H1 (cell line): Measurements from ENCODE around the gene TMEM150A. TPM values are rescaled to one million over a fixed set of nuclear protein-coding genes. Genes with fewer than 3 reads are reported as not detected.

Experiments
- CTCF ChIA-PET: fragments of 300-600 bp; sonication (Branson Sonifier 250); formaldehyde crosslinking; loops from one replicate; lab custom pipeline; 2021; ENCODE audit not compliant: partially characterized antibody; lab: Charles Lee
- POLR2A ChIA-PET: fragments of 300-600 bp; sonication (Branson Sonifier 250); formaldehyde crosslinking; loops from one replicate; lab custom pipeline; 2021; ENCODE audit warnings: inconsistent platforms; ENCODE audit not compliant: partially characterized antibody; lab: Charles Lee
- DNase-seq, 2 experiments: peaks; one replicate each; pipeline versions ENCODE4 v3.0.0 to v3.0.0-alpha.2; 2010 to 2022; ENCODE audit warnings: low spot score in 2 of 2, low read depth in 1 of 2, mixed read lengths in 1 of 2
- FAIRE-seq: peaks from 2 replicates; lab custom pipeline; 2011; peaks lifted over from hg19 to GRCh38; lab: Jason Lieb, UNC
- H2AFZ ChIP-seq: 2 replicates; pipeline ENCODE4 v1.8.1; 2012; ENCODE audit warnings: low read length, inconsistent platforms
- H2AK5ac ChIP-seq: 2 replicates; pipeline ENCODE4 v1.6.1; 2013; ENCODE audit warnings: low read depth, low read length
- H2BK120ac ChIP-seq: replicated peaks from 2 replicates; pipeline ENCODE3; 2013; ENCODE audit warnings: low read depth, low read length, inconsistent platforms
- H2BK12ac ChIP-seq: 2 replicates; pipeline ENCODE4 v1.6.1; 2013; ENCODE audit warnings: low read depth, low read length
- H2BK15ac ChIP-seq: 2 replicates; pipeline ENCODE4 v1.6.1; 2013; ENCODE audit warnings: low read length
- H2BK20ac ChIP-seq: 2 replicates; pipeline ENCODE4 v1.6.1; 2013; ENCODE audit warnings: low read length
- H2BK5ac ChIP-seq: 2 replicates; pipeline ENCODE4 v1.6.1; 2013; ENCODE audit warnings: low read depth, low read length
- H3K14ac ChIP-seq: 2 replicates; pipeline ENCODE4 v1.6.1; 2013; ENCODE audit warnings: inconsistent platforms; ENCODE audit not compliant: insufficient read length
- H3K18ac ChIP-seq: 2 replicates; pipeline ENCODE4 v1.6.1; 2013; ENCODE audit warnings: low read length; ENCODE audit errors: extremely low read depth
- H3K23ac ChIP-seq: 2 replicates; pipeline ENCODE4 v1.6.1; 2013; ENCODE audit warnings: inconsistent platforms; ENCODE audit not compliant: insufficient read length
- H3K23me2 ChIP-seq: 2 replicates; pipeline ENCODE4 v1.6.1; 2013; ENCODE audit warnings: low read depth, low read length
- H3K27ac ChIP-seq: 2 replicates; pipeline ENCODE4 v1.6.1; 2011; ENCODE audit warnings: low read depth, low read length, inconsistent platforms
- H3K27me3 ChIP-seq, 4 experiments: replicated peaks in 1 of 4; 1 replicate in 1 of 4; 2 replicates in 3 of 4; pipeline versions ENCODE4 v1.6.1 to v1.8.1; 2011 to 2013; ENCODE audit warnings: low read length in 3 of 4, mild to moderate bottlenecking in 3 of 4, inconsistent platforms in 2 of 4, mixed read lengths in 2 of 4, moderate library complexity in 1 of 4; ENCODE audit not compliant: control insufficient read depth in 3 of 4, insufficient read depth in 3 of 4; ENCODE audit errors: extremely low read depth in 1 of 4
- H3K36me3 ChIP-seq, 4 experiments: 2 replicates each; pipeline versions ENCODE4 v1.6.1 to v1.8.1; 2011 to 2013; ENCODE audit warnings: mild to moderate bottlenecking in 4 of 4, low read length in 3 of 4, moderate library complexity in 2 of 4, control low read depth in 1 of 4, inconsistent platforms in 1 of 4; ENCODE audit not compliant: insufficient read depth in 4 of 4, control insufficient read depth in 2 of 4
- H3K4ac ChIP-seq: replicated peaks from 2 replicates; pipeline ENCODE3; 2013; ENCODE audit warnings: low read length, low read depth, mixed read lengths, inconsistent platforms; ENCODE audit not compliant: insufficient read length
- H3K4me1 ChIP-seq, 4 experiments: replicated peaks in 1 of 4; 1 replicate in 1 of 4; 2 replicates in 3 of 4; pipeline versions ENCODE4 v1.6.1 to v1.8.1; 2011 to 2013; ENCODE audit warnings: low read length in 3 of 4, inconsistent platforms in 2 of 4, mixed read lengths in 1 of 4; ENCODE audit not compliant: insufficient read depth in 4 of 4, control insufficient read depth in 3 of 4
- H3K4me2 ChIP-seq, 2 experiments: 2 replicates each; pipeline versions ENCODE4 v1.6.1 to v1.8.1; 2011 to 2013; ENCODE audit warnings: low read depth in 2 of 2, low read length in 2 of 2, control low read depth in 1 of 2, inconsistent platforms in 1 of 2, mild to moderate bottlenecking in 1 of 2; ENCODE audit not compliant: insufficient read depth in 1 of 2
- H3K4me3 ChIP-seq, 4 experiments: fragments of 200-600, 300-600 bp in 1 of 4; sonication (generic), shearing (Covaris generic), sonication (Bioruptor Twin) in 1 of 4; 2 replicates each; pipeline versions ENCODE4 v1.5.1 to v1.8.1; 2011 to 2016; ENCODE audit warnings: low read length in 4 of 4, low read depth in 3 of 4, control low read depth in 2 of 4, inconsistent platforms in 2 of 4, mild to moderate bottlenecking in 2 of 4, mixed read lengths in 1 of 4, moderate library complexity in 1 of 4; ENCODE audit not compliant: insufficient read depth in 2 of 4; ENCODE audit errors: extremely low read depth in 1 of 4
- H3K56ac ChIP-seq: replicated peaks from 2 replicates; pipeline ENCODE3; 2013; ENCODE audit warnings: low read depth, mild to moderate bottlenecking, mixed read lengths, low read length, inconsistent platforms; ENCODE audit not compliant: insufficient read length
- H3K79me1 ChIP-seq: 2 replicates; pipeline ENCODE4 v1.6.1; 2013; ENCODE audit warnings: low read depth, low read length, control low read depth
- H3K79me2 ChIP-seq, 2 experiments: 2 replicates each; pipeline versions ENCODE4 v1.6.1 to v1.8.1; 2012 to 2013; ENCODE audit warnings: low read length in 2 of 2, mild to moderate bottlenecking in 2 of 2, inconsistent platforms in 1 of 2; ENCODE audit not compliant: insufficient read depth in 2 of 2, control insufficient read depth in 1 of 2
- H3K9ac ChIP-seq, 4 experiments: replicated peaks in 1 of 4; 1 replicate in 1 of 4; 2 replicates in 3 of 4; pipeline versions ENCODE4 v1.6.1 to v1.8.1; 2011 to 2013; ENCODE audit warnings: low read depth in 3 of 4, low read length in 3 of 4, control low read depth in 2 of 4, mild to moderate bottlenecking in 2 of 4, moderate library complexity in 2 of 4, inconsistent platforms in 1 of 4; ENCODE audit errors: extremely low read depth in 1 of 4
- H3K9me3 ChIP-seq, 2 experiments: 2 replicates each; pipeline versions ENCODE4 v1.6.1 to v1.8.1; 2012 to 2013; ENCODE audit warnings: mild to moderate bottlenecking in 2 of 2, moderate library complexity in 2 of 2, control low read depth in 1 of 2, inconsistent platforms in 1 of 2, low read depth in 1 of 2, low read length in 1 of 2, mixed read lengths in 1 of 2; ENCODE audit not compliant: insufficient read depth in 2 of 2
- H4K20me1 ChIP-seq, 2 experiments: replicated peaks in 1 of 2; 2 replicates each; pipeline versions ENCODE3 to v1.8.1; 2011 to 2013; ENCODE audit warnings: inconsistent platforms in 2 of 2, low read length in 2 of 2, mild to moderate bottlenecking in 1 of 2; ENCODE audit not compliant: insufficient read depth in 2 of 2, control insufficient read depth in 1 of 2
- H4K5ac ChIP-seq: 2 replicates; pipeline ENCODE4 v1.6.1; 2013; ENCODE audit warnings: low read length, low read depth, mixed read lengths, inconsistent platforms; ENCODE audit not compliant: insufficient read length
- H4K8ac ChIP-seq: 2 replicates; pipeline ENCODE4 v1.8.0; 2013; ENCODE audit warnings: mild to moderate bottlenecking, moderate library complexity, low read length, inconsistent platforms; ENCODE audit not compliant: insufficient read depth; ENCODE audit errors: extremely low read depth
- H4K91ac ChIP-seq: replicated peaks from 2 replicates; pipeline ENCODE3; 2013; ENCODE audit warnings: low read length, mixed read lengths, inconsistent platforms; ENCODE audit not compliant: insufficient read length
- BACH1 ChIP-seq: IDR thresholded peaks from 2 replicates; pipeline ENCODE4 v1.6.1; 2012; ENCODE audit warnings: low read length, improper control_type of control experiment
- BRCA1 ChIP-seq: IDR thresholded peaks from 2 replicates; pipeline ENCODE4 v1.6.1; 2012; ENCODE audit warnings: low read depth, low read length, improper control_type of control experiment
- CBX5 ChIP-seq: fragments of 300-800, 300-1000 bp; sonication (generic); IDR thresholded peaks from 2 replicates; pipeline ENCODE4 v1.7.1; 2016; ENCODE audit warnings: antibody characterized with exemption, low read length, low read depth
- HDAC6 ChIP-seq: IDR thresholded peaks from one replicate; pipeline ENCODE4 v1.7.1; 2012; ENCODE audit warnings: low read depth, mild to moderate bottlenecking, inconsistent platforms, low read length, moderate library complexity
- KDM1A ChIP-seq: fragments of 200-600, 300-600 bp; sonication (generic); IDR thresholded peaks from 2 replicates; pipeline ENCODE4 v1.7.1; 2016; ENCODE audit warnings: mild to moderate bottlenecking, low read length, borderline replicate concordance
- POLR2AphosphoS5 ChIP-seq: IDR thresholded peaks from 2 replicates; pipeline ENCODE4 v1.6.1; 2011; ENCODE audit warnings: low read depth, low read length
- RAD21 ChIP-seq, 2 experiments: IDR thresholded peaks in 1 of 2; conservative IDR thresholded peaks in 1 of 2; 2 replicates each; pipeline ENCODE4 v1.6.1; 2011; ENCODE audit warnings: low read depth in 2 of 2, low read length in 2 of 2, improper control_type of control experiment in 1 of 2, inconsistent platforms in 1 of 2, mild to moderate bottlenecking in 1 of 2, moderate library complexity in 1 of 2
- RXRA ChIP-seq: IDR thresholded peaks from 2 replicates; pipeline ENCODE4 v1.6.1; 2011; ENCODE audit warnings: low read depth, mild to moderate bottlenecking, low read length, moderate library complexity; ENCODE audit not compliant: insufficient read depth
- SIN3A ChIP-seq, 2 experiments: IDR thresholded peaks in 1 of 2; conservative IDR thresholded peaks in 1 of 2; 2 replicates each; pipeline ENCODE4 v1.6.1; 2011 to 2012; ENCODE audit warnings: low read length in 2 of 2, improper control_type of control experiment in 1 of 2, low read depth in 1 of 2, mild to moderate bottlenecking in 1 of 2
- SIRT6 ChIP-seq: IDR thresholded peaks from one replicate; pipeline ENCODE4 v1.7.1; 2012; ENCODE audit warnings: low read length, inconsistent platforms
- SP4 ChIP-seq: IDR thresholded peaks from 2 replicates; pipeline ENCODE4 v1.6.1; 2012; ENCODE audit warnings: low read length, inconsistent platforms
- TEAD4 ChIP-seq: IDR thresholded peaks from 2 replicates; pipeline ENCODE4 v1.6.1; 2012; ENCODE audit warnings: low read depth, low read length, inconsistent platforms, mixed read lengths
- YY1 ChIP-seq: IDR thresholded peaks from 2 replicates; pipeline ENCODE4 v1.6.1; 2011; ENCODE audit warnings: low read depth, mild to moderate bottlenecking, low read length
- WGBS, 2 experiments: shearing (Covaris generic) in 1 of 2; methylation state at CpG; one replicate each; pipeline versions ENCODE4 v1.1.6 to v1.1.7; 2013 to 2015; ENCODE audit warnings: low lambda C conversion rate in 2 of 2, mixed read lengths in 2 of 2, inconsistent platforms in 1 of 2, low coverage in 1 of 2, missing lambda C conversion rate in 1 of 2; ENCODE audit not compliant: insufficient replicate concordance in 2 of 2, insufficient coverage in 1 of 2, insufficient read length in 1 of 2; ENCODE audit errors: extremely low coverage in 1 of 2, missing lambda C conversion rate in 1 of 2; 5-methylcytosine and 5-hydroxymethylcytosine counted together
- polyA plus RNA-seq, 7 experiments: library from polyadenylated mRNA; depleted of rRNA in 3 of 7; stranded (reverse) in 5 of 7; unstranded in 2 of 7; fragments of >200 nt in 5 of 7; fragments of 200-250 nt in 2 of 7; gene quantifications; 1 replicate in 5 of 7; 2 replicates in 1 of 7; 4 replicates in 1 of 7; pipeline versions ENCODE4 v1.2.1 to v1.2.3, GENCODE V29; 2011 to 2013; ENCODE audit warnings: missing spikeins in 2 of 7, mixed read lengths in 2 of 7
- total RNA-seq: library from RNA; stranded (reverse); fragmentation: NEBNext Ultra II Directional; extraction: Animal tissue kit (Norgen Biotek cat#: 25700); gene quantifications from 2 replicates; pipeline ENCODE4 v1.2.1, GENCODE V29; 2021

TMEM150A gene
- total and polyA plus RNA-seq, 2 of the 8 experiments (the other 6 are each of a cell fraction or from before 2014, with no cell fraction given), result 19.8 to 29.9 TPM

DNA sequence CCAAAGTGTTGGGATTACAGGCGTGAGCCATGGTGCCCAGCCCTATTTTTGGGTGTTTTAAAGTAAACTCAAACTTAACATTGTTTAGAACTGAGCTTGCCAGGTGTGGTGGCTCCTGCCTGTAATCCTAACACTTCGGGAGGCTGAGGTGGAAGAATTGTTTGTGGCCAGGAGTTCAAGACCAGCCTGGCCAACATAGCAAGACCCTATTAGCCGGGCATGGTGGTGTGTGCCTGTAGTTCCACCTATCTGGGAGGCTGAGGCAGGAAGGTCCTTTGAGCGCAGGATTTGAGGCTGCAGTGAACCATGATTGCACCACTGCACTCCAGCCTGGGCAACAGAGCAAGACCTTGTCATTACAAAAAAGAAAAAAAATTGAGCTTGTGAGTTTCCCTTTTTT is 48.0 kb upstream of the TMEM150A start:
- Histone ChIP-seq H3K4ac (no peak overlapping the region), H3K56ac (no peak overlapping the region), H3K9me3 (no peaks in the 10 kb centered on the region), H3K27ac (no peak overlapping the region), H2BK20ac (no peak overlapping the region), H3K23ac (no peak overlapping the region), H3K9ac (no peak overlapping the region), H3K36me3 (peaks cover 23 to 73% (median 51%) of the 10 kb centered on the region in 4 experiments), H3K27me3 (no peaks in the 10 kb centered on the region), H3K4me3 (no peak overlapping the region), H2AFZ (no peak overlapping the region), H4K8ac (no peak overlapping the region), H2BK15ac (no peak overlapping the region), H2BK120ac (no peak overlapping the region), H2AK5ac (no peak overlapping the region), H3K79me1 (no peaks in the 10 kb centered on the region), H4K20me1 (peaks cover 0 to 2% of the 10 kb centered on the region in 2 experiments), H4K91ac (no peak overlapping the region), H3K18ac (no peak overlapping the region), H3K79me2 (no peaks in the 10 kb centered on the region), H2BK12ac (no peak overlapping the region), H2BK5ac (no peak overlapping the region), H3K23me2 (0 out of 2 replicates have a peak, but pooled peaks cover 2% of the 10 kb centered on the region), H4K5ac (no peak overlapping the region), H3K4me2 (no peak overlapping the region), H3K4me1 (0 out of 7 replicates have a peak, but pooled peaks cover 0 to 3% (median 0%) of the 10 kb centered on the region in 4 experiments), H3K14ac (no peak overlapping the region)
- DNase-seq (no peak), FAIRE-seq (no peak)
- 93% methylated on average over 4 of the region's 4 CpGs; no CpG with 5 or more reads in 1 of the 2 experiments for WGBS, 2 experiments
- POLR2A ChIA-PET, result interaction anchor here (0.9 to 2.0 kb wide), 4 partner anchors 8 to 35 kb away, joined by 3 to 7 read pairs (median 4); partner anchors contain the start of gene USP39
- CTCF ChIA-PET, result interaction anchor here (0.8 to 8.4 kb wide), 10 partner anchors 9 to 69 kb away, joined by 3 to 69 read pairs (median 4); no protein-coding TSS in a partner anchor
- TF ChIP-seq TEAD4, result no peak
- no peak for TF ChIP-seq BACH1
- TF ChIP-seq SP4, result no peak
- no peak for TF ChIP-seq HDAC6
- TF ChIP-seq POLR2AphosphoS5, result no peak
- no peak for TF ChIP-seq BRCA1
- TF ChIP-seq CBX5, result no peak
- TF ChIP-seq YY1, result no peak
- no peak for TF ChIP-seq RAD21 (IDR thresholded peaks at IDR 0.05 in 1 of 2, conservative IDR thresholded peaks at IDR 0.05 in 1 of 2; ENCODE audit: low read depth in 2 of 2, low read length in 2 of 2)
- TF ChIP-seq SIN3A (conservative IDR thresholded peaks at IDR 0.05 in 1 of 2, IDR thresholded peaks at IDR 0.05 in 1 of 2; ENCODE audit: low read depth in 1 of 2, low read length in 2 of 2), result no peak
- no peak for TF ChIP-seq RXRA
- TF ChIP-seq KDM1A, result no peak
- TF ChIP-seq SIRT6, result no peak
